GM12891 (cell line): ENCODE results near the gene PRR14L. TPM values are rescaled to one million over a fixed set of nuclear protein-coding genes. Genes with fewer than 3 reads are reported as not detected.
A peak's percentile ranks its signal among the peaks of the same experiment; 100 is the strongest.
"Not testable (repeated sequence)": the region's sequence is repeated elsewhere in the genome, so short reads cannot be mapped to it uniquely, and the experiment has no call there.

ENCODE experiments used
- DNase-seq: peaks from one replicate; pipeline ENCODE4 v3.0.0; 2011; ENCODE audit warnings: low spot score; ENCODE audit not compliant: insufficient read length
- FAIRE-seq: peaks from 2 replicates; lab custom pipeline; 2011; peaks lifted over from hg19 to GRCh38; lab: Jason Lieb, UNC
- PAX5 ChIP-seq: IDR thresholded peaks from 2 replicates; pipeline ENCODE4 v1.6.1; 2011; ENCODE audit warnings: low read length, moderate library complexity, mild to moderate bottlenecking; ENCODE audit not compliant: insufficient read depth, severe bottlenecking
- POLR2A ChIP-seq: IDR thresholded peaks from 2 replicates; pipeline ENCODE4 v1.6.1; 2011; ENCODE audit warnings: low read depth, low read length, control low read depth
- POLR2AphosphoS5 ChIP-seq: IDR thresholded peaks from 2 replicates; pipeline ENCODE4 v1.6.1; 2011; ENCODE audit warnings: low read depth, low read length, control low read depth
- POU2F2 ChIP-seq: IDR thresholded peaks from 2 replicates; pipeline ENCODE4 v1.6.1; 2011; ENCODE audit warnings: low read depth, mild to moderate bottlenecking, control low read depth, low read length, moderate library complexity
- SPI1 ChIP-seq: IDR thresholded peaks from 2 replicates; pipeline ENCODE4 v1.6.1; 2011; ENCODE audit warnings: low read depth, low read length, control low read depth
- TAF1 ChIP-seq: IDR thresholded peaks from 2 replicates; pipeline ENCODE4 v1.6.1; 2011; ENCODE audit warnings: low read depth, low read length, control low read depth
- polyA plus RNA-seq: library from polyadenylated mRNA; unstranded; fragments of >200 nt; gene quantifications from one replicate; pipeline ENCODE4 v1.2.1, GENCODE V29; 2012; ENCODE audit warnings: low read depth, missing spikeins, inconsistent platforms; ENCODE audit not compliant: missing spikeins

PRR14L gene
- 7.9 TPM for polyA plus RNA-seq

DNA sequence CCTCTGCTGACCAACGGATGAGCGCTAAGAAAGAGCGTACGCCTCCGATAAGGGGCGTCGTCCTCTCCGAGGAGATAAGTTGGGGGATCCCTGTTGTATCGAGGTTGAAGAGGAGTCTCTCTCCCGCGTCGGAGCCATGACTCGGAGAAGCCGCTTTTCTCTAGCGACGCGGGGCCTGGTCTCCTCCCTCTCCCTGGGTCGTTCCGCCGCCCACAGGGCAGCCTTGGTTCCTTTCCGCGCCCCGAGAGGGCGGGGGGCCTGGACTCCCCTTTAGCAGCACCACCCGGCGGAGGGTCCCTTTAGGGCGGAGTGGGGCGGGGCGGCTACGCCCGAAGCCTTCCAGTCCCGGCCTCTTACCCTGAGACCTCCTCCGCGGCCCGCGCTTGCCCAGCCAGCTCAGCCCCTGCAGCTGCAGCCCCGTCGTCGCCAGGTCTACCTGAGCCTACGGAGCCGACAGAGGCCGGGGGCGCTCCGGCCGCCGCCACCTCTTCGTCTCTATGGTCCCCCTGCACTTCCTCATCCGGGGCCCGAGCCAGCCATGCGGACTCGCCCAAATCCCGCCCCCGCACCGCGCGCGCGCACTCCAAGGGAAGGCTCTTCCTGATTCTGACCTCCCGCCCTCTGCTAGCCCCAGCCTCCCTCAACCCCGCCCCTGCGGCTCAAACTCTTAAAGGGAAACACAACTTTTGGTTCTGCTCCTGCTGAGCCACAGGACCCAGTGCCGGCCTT, at the start of gene PRR14L:
Gene PRR14L, minus strand, starts transcription at position 497 of the 729 bp plus-strand sequence. CDS start 11,272 bp downstream, outside the sequence.
- TF ChIP-seq POU2F2 = peak; percentile 74
- TF ChIP-seq POLR2A = peak; percentile 90
- TF ChIP-seq TAF1 = peak; percentile 82
- TF ChIP-seq POLR2AphosphoS5 = peak; percentile 94
- peak; percentile 32 for TF ChIP-seq PAX5
- peak; percentile 97 for TF ChIP-seq SPI1
- FAIRE-seq (peak; percentile 90), DNase-seq (peak; percentile 88)

DNA sequence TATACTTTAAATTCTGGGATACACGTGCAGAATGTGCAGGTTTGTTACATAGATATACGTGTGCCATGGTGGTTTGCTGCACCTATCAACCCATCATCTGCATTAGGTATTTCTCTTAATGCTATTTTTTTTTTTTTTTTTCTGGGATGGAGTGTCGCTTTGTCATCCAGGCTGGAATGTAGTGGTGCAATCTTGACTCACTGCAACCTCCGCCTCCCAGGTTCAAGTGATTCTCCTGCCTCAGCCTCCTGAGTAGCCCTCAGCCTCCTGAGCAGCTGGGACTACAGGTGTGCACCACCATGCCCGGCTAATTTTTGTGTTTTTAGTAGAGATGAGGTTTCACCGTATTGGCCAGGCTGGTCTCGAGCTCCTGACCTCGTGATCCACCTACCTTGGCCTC, 49.4 kb upstream of the PRR14L start:
- not testable (repeated sequence) for FAIRE-seq, DNase-seq

DNA sequence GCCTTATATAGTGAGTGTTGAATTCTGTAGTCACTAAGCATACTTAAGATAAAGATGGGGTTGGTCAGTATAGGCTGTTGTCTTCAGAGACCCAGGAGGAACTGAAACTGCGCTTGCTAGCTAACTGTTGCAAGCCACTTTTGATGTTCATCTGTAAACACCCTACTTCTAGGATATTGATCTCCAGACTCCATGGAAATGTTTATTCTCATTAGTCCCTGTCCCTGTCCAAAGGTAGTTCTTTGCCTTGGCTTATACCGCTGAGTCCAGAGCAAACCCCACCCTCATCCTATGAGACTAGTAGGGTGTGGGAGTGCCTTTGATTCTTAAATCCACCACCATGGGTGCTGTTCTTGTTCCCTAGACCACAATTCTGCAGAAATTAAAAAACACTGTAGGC, 40.3 kb upstream of the PRR14L start:
- DNase-seq = no peak
- peak; percentile 72 for FAIRE-seq
- TF ChIP-seq POLR2A = no peak
- TF ChIP-seq SPI1 = peak; percentile 97
- no peak for TF ChIP-seq POLR2AphosphoS5

DNA sequence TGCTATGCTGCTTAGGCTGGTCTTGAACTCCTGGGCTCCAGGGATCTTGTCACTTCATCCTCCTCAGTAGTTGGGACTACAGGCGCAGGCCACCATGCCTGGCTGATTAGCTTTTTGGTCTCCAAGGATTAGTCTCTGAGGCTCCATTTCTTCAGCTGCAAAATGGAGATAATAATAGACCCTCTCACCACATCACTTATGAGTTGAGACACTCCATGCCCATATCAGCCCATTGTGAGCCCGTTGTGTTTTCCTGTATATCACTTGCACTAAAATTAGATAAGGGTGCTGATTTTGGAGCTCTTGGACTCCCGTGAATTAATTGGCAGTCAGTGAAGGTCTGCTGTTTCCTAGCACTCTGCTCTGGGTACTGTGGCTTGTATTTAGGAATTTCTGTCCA, 39.9 kb upstream of the PRR14L start:
- no peak for FAIRE-seq

DNA sequence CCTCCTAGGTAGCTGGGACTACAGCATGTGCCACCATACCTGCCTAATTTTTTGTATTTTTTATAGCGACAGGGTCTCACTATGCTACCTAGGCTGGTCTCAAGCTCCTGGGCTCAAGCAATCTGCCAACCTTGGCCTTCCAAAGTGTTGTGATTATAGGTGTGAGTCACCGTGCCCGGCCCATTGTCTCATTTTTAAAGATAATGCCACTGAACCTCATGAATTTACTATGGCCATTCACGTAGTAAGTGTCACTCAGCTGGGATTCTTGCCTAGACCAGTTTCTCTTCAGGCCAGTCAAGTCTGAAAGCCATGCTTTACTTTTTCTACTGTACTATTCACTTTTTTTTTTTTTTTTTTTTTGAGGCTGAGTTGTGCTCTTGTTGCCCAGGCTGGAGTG, 26.3 kb upstream of the PRR14L start:
- no peak for FAIRE-seq
- TF ChIP-seq POLR2AphosphoS5 (no peak), SPI1 (no peak), TAF1 (no peak), POLR2A (no peak), PAX5 (no peak)

More for the DNA sequence above, 39.9 kb upstream of the PRR14L start:
- no peak for DNase-seq
- no peak for TF ChIP-seq SPI1
- TF ChIP-seq POLR2AphosphoS5 = no peak
- TF ChIP-seq PAX5 = no peak
- TF ChIP-seq POLR2A = no peak
- TF ChIP-seq TAF1 = no peak
- TF ChIP-seq POU2F2 = no peak

DNA sequence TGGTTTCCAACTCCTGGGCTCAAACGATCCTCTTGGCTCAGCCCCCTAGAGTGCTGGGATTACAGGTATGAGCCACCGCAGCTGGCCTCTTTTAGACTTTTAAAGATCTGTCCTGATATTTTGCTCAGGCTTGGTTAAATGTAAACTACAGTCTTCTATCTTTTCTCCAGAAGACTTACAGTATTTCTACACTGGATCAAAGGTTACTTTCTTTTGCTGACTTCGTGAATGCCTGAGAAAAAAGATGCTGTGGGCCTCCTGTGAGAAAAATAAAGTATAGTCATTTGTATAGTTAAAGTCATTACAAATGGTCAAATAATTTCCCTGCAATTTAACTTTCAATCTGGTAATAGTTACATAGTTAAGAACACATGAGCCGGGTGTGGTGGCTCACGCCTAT, 23.5 kb upstream of the PRR14L start:
- no peak for DNase-seq
- FAIRE-seq = no peak
- no peak for TF ChIP-seq PAX5
- TF ChIP-seq TAF1 = no peak
- TF ChIP-seq POU2F2 = no peak
- no peak for TF ChIP-seq POLR2AphosphoS5
- TF ChIP-seq SPI1 = no peak
- no peak for TF ChIP-seq POLR2A

More for the DNA sequence above, 26.3 kb upstream of the PRR14L start:
- no peak for DNase-seq

DNA sequence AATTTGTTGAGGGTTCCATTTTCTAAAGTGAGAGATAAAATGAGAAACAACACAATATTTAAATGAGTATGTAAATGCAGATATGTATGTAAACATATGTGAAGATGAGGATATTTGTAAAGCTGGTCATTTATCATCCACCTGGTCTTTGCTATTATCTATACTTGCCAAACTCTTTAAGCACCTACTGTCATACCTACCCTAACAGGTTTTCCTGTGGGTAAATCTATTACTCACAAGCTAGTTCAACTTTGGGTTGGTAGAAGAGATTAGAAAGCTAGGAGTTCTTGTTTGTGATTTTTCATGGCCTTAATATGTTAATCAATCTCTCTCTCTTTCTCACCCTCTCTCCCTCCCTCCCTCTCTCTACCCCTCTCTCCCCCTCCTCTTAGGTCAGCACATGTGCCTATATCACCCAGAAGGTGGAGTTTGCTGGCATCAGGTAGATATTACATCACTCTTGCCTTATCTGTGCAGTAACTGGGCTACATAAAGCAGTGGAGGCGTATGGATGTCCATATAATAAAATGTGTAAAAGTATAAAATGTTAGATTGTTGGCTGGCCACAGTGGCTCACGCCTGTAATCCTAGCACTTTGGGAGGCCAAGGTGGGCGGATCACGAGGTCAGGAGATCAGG, 18.6 kb upstream of the PRR14L start:
- no peak for DNase-seq
- FAIRE-seq = no peak
- TF ChIP-seq TAF1 = no peak
- no peak for TF ChIP-seq POLR2AphosphoS5
- no peak for TF ChIP-seq SPI1
- TF ChIP-seq PAX5 = no peak
- no peak for TF ChIP-seq POU2F2
- TF ChIP-seq POLR2A = no peak

DNA sequence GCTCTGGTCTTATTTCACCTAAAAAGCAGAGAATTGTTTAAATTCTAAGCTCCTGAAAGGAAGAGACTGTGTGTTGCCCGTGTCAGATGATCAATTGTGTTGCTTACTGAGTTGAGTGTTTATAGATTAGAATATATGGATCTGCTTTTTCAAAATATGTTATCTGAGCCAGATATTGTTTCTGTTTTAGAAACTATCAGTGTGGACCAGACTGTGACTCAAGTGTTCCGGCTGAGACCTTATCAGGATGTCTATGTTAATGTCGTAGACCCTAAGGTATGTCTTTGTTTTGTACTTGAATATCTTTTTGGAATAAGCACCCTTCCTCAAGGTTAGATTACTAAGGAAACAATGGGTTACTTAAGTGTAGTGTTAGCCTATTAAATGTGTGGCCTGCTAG, 14.9 kb upstream of the PRR14L start:
- DNase-seq = no peak
- TF ChIP-seq POU2F2 = no peak
- no peak for FAIRE-seq

DNA sequence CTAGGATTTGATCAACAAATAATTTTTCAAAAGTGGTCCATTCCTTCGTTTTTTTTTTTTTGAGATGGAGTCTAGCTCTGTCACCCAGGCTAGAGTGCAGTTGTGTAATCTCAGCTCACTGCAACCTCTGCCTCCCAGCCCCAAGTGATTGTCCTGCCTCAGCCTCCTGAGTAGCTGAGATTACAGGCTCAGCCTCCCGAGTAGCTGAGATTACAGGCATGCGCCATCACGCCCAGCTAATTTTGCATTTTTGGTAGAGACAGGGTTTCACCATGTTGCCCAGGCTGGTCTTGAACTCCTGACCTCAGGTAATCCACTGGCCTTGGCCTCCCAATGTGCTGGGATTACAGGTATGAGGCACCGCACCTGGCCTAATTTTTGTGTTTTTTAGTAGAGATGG, 8.9 kb upstream of the PRR14L start:
- not testable (repeated sequence) for FAIRE-seq, DNase-seq

DNA sequence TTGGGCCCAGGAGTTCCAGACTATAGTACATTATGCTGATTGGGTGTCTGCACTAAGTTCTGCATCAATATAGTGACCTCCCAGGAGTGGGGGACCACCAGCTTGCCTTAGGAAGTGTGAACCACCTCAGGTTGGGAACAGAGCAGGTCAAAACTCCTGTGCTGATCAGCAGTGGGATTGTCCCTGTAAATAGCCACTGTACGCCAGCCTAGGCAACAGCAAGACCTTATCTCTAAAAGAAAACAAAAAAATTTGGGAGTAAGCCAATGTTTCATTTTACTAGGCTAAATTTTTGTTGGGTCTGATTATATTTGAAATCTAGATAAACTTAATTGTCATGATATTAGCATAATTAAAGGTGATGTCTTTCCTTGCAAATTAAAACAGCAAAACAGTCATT, 7.3 kb upstream of the PRR14L start:
- TF ChIP-seq TAF1 = no peak
- no peak for TF ChIP-seq POLR2A
- TF ChIP-seq POLR2AphosphoS5 = no peak
- TF ChIP-seq PAX5 = no peak
- TF ChIP-seq SPI1 = no peak
- TF ChIP-seq POU2F2 = no peak
- no peak for FAIRE-seq
- DNase-seq = no peak

DNA sequence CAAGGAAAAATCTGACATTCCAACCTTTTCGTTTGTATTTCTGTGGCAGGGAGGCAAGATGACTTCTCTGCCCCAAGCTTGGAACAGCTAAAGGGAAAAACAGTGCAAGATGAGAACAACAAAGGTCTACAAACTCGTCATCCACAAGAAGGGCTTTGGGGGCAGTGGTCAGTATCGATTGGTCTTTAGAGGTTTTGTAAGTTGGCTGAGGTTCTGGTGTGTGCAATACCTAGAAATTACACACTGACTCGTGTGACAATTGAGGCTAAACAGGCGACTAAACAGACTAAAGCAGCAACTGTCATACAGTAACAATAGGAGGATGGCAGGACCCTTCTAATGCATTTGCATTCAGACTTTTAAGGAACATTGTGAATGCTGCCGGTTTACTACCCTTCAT, 4.9 kb upstream of the PRR14L start:
- no peak for TF ChIP-seq POLR2AphosphoS5
- TF ChIP-seq TAF1 = no peak
- no peak for TF ChIP-seq SPI1
- no peak for TF ChIP-seq POU2F2
- no peak for TF ChIP-seq PAX5
- TF ChIP-seq POLR2A = no peak
- DNase-seq = no peak
- FAIRE-seq = peak; percentile 54
